ENCODE measurements around the gene CCDC28B. TPM values are rescaled to one million over a fixed set of nuclear protein-coding genes. Genes with fewer than 3 reads are reported as not detected.

Gene CCDC28B
- total and polyA plus RNA-seq, 4 experiments from 2014 or later: 4.2 to 8.6 (median 6.8) TPM

GRCh38 chr1:32170991-32171390 is 29.4 kb upstream of the CCDC28B start:
- H3K4me3 ChIP-seq (ENCODE audit: low read length in 2 of 2): no peak overlapping the region
- peaks cover 52% of the 10 kb centered on the region for H3K36me3 ChIP-seq (ENCODE audit: insufficient read depth, low read length)
- CTCF ChIA-PET (ENCODE audit: partially characterized antibody): no interaction called here
- POLR2A ChIA-PET (ENCODE audit: partially characterized antibody): interaction anchor here (0.6 kb wide), 1 partner anchor 29 kb away, joined by 3 read pairs; no protein-coding TSS in a partner anchor
- peaks cover 13% of the 10 kb centered on the region for H3K4me1 ChIP-seq (ENCODE audit: insufficient read depth, low read length)
- intact Hi-C loops (cut with micrococcal nuclease): no loop called here
- Mint-ChIP-seq H3K4me1 (peaks cover 8 to 12% (median 10%) of the 10 kb centered on the region in 4 donors), H3K27ac (peak overlapping the region in 1 of 7 donors; percentile 70), H3K4me3 (no peak overlapping the region), H3K36me3 (peaks cover 41 to 65% of the 10 kb centered on the region in 2 donors), H3K9me3 (peaks cover 0 to 1% (median 0%) of the 10 kb centered on the region in 8 donors), H3K27me3 (no peaks in the 10 kb centered on the region)
- H3K27ac ChIP-seq (ENCODE audit: low read depth, low read length): no peak overlapping the region
- no peaks in the 10 kb centered on the region for H3K27me3 ChIP-seq (ENCODE audit: insufficient read depth, low read length)
- H3K9me3 ChIP-seq (ENCODE audit: control insufficient read depth in 1 of 2, low read length in 2 of 2): no peaks in the 10 kb centered on the region
- no peak for DNase-seq

DNA sequence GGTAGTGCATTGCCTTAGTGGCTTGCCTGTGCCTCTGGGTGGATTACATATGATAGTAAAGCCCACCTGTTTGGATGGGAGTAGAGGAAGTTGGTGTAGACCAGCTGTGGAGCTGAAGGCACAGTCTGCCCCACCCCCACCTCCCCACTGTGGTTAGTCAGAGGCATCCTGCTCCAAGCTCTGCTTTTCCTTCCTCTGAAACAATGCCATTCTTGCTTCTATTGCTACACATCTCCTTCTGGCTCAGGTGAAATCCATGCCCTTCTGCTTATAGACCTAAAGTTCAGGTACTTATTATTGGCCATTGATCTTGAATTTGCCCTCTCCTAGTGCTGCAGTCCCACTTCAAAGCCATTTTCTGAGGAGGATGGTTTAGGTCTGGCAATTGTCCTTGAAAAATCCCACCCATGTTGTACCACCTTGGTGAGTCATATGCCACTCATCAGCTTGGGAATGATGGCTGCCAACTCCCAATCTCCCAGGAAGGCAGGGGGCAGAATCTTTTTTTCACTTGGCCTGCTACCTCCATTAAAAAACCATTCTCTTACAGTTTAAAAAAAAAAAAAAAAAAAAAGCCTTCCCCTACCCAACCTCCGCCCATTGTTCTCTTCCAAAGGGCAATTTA is 27.7 kb upstream of the CCDC28B start:
- no peak for DNase-seq
- Mint-ChIP-seq H3K27ac (peak overlapping the region; percentile 13 to 85 (median 52)), H3K9me3 (peaks cover 0 to 1% (median 0%) of the 10 kb centered on the region in 8 donors), H3K27me3 (no peaks in the 10 kb centered on the region), H3K36me3 (peaks cover 36 to 56% of the 10 kb centered on the region in 2 donors), H3K4me1 (peaks cover 8 to 12% (median 10%) of the 10 kb centered on the region in 4 donors), H3K4me3 (no peak overlapping the region)
- POLR2A ChIA-PET (ENCODE audit: partially characterized antibody): interaction anchor here (1.4 kb wide), 1 partner anchor 65 kb away, joined by 3 read pairs; the partner anchor contains the start of gene KPNA6
- Histone ChIP-seq H3K9me3 (ENCODE audit: control insufficient read depth in 1 of 2, low read length in 2 of 2) (no peaks in the 10 kb centered on the region), H3K4me3 (ENCODE audit: low read length in 2 of 2) (no peak overlapping the region), H3K36me3 (ENCODE audit: insufficient read depth, low read length) (peaks cover 40% of the 10 kb centered on the region), H3K4me1 (ENCODE audit: insufficient read depth, low read length) (peaks cover 13% of the 10 kb centered on the region), H3K27ac (ENCODE audit: low read depth, low read length) (no peak overlapping the region), H3K27me3 (ENCODE audit: insufficient read depth, low read length) (no peaks in the 10 kb centered on the region)
- CTCF ChIA-PET (ENCODE audit: partially characterized antibody): no interaction called here
- intact Hi-C loops (cut with micrococcal nuclease): no loop called here

DNA sequence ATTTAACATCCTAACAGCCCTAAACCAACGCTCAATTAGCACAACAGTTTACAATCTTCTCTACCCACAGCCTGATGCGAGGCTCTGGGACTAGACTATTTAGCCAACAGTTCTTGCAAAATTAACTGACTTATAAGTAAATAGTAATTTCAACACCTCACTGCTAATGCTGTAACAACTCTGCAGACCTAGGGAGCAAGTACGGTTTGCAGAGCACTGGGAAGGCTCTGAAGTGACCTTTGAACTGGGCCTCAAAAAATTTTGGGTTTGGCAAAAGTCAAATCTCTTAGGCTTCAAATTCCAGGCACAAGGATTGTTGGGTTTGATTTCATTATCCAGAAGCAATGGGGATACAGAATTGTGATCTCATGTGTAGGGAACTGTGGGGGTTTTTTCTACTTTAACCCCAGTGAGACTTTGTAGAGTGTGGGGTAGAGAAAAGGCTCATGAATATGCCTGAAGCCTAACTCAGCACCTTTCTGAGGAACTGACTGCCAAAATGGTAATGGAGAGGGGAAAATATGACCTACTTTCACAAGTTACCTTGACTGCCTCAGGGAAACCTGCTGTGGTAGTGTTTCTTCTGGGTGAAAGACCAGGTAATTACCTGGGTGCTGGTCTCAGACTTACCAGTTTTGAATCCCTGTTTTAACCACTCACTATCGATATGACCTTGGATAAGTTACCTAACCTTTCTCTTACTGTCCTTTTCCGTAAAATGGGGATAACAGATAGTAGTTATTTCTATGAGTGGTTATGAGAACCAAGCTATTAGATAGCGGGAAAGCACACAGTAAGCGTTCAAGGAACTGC is 21.8 kb upstream of the CCDC28B start:
- H3K27ac Mint-ChIP-seq: peak overlapping the region; percentile 89 to 98 (median 96)

DNA sequence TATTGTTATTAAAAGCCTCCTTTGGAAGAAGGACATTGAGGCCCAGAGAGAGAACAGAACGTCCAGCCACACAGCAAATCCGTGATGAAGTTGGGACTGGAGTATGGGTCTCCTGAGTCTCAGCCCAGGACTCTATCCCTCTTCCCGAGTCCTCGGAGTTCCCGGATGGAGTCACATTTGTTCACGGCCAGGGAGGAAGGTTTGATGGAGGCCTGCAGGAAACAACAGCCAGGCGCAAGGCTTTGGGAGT is 21.3 kb upstream of the CCDC28B start:
- Histone ChIP-seq H3K4me3 (ENCODE audit: low read length in 2 of 2) (peak overlapping the region; percentile 1 to 72), H3K36me3 (ENCODE audit: insufficient read depth, low read length) (peaks cover 4% of the 10 kb centered on the region), H3K27me3 (ENCODE audit: insufficient read depth, low read length) (no peaks in the 10 kb centered on the region), H3K27ac (ENCODE audit: low read depth, low read length) (peak overlapping the region; percentile 83), H3K4me1 (ENCODE audit: insufficient read depth, low read length) (peaks cover 31% of the 10 kb centered on the region), H3K9me3 (ENCODE audit: control insufficient read depth in 1 of 2, low read length in 2 of 2) (no peaks in the 10 kb centered on the region)
- Mint-ChIP-seq H3K4me3 (peak overlapping the region; percentile 89 to 93 (median 92)), H3K4me1 (peaks cover 22 to 48% (median 34%) of the 10 kb centered on the region in 4 donors), H3K27me3 (no peaks in the 10 kb centered on the region), H3K9me3 (no peaks in the 10 kb centered on the region), H3K36me3 (peaks cover 17 to 32% of the 10 kb centered on the region in 2 donors), H3K27ac (peak overlapping the region; percentile 89 to 98 (median 96))
- DNase-seq: no peak
- POLR2A ChIA-PET (ENCODE audit: partially characterized antibody): interaction anchor here (0.5 to 3.6 kb wide), 18 partner anchors 12 to 262 kb away, joined by 3 to 58 read pairs (median 6); partner anchors contain the start of genes BSDC1, CCDC28B, HDAC1 and IQCC
- CTCF ChIA-PET (ENCODE audit: partially characterized antibody): interaction anchor here (0.7 to 2.4 kb wide), 3 partner anchors 18 to 70 kb away, joined by 3 to 11 read pairs (median 6); no protein-coding TSS in a partner anchor
- intact Hi-C loops (cut with micrococcal nuclease): loop anchor here (1.0 to 2.0 kb wide), 3 partner anchors 22 to 71 kb away; partner anchors contain the start of genes CCDC28B, IQCC and KPNA6

More for the DNA sequence above, 21.8 kb upstream of the CCDC28B start:
- H3K4me3 Mint-ChIP-seq: peak overlapping the region; percentile 89 to 93 (median 92)
- no peaks in the 10 kb centered on the region for H3K9me3 Mint-ChIP-seq
- CTCF ChIA-PET (ENCODE audit: partially characterized antibody): interaction anchor here (0.7 to 2.4 kb wide), 3 partner anchors 18 to 70 kb away, joined by 3 to 11 read pairs (median 6); no protein-coding TSS in a partner anchor
- intact Hi-C loops (cut with micrococcal nuclease): loop anchor here (1.0 to 2.0 kb wide), 3 partner anchors 22 to 70 kb away; partner anchors contain the start of genes CCDC28B, IQCC and KPNA6
- no peaks in the 10 kb centered on the region for H3K9me3 ChIP-seq (ENCODE audit: control insufficient read depth in 1 of 2, low read length in 2 of 2)
- H3K36me3 ChIP-seq (ENCODE audit: insufficient read depth, low read length): no peaks in the 10 kb centered on the region
- no peaks in the 10 kb centered on the region for H3K27me3 Mint-ChIP-seq
- H3K4me1 ChIP-seq (ENCODE audit: insufficient read depth, low read length): peaks cover 31% of the 10 kb centered on the region
- H3K27me3 ChIP-seq (ENCODE audit: insufficient read depth, low read length): no peaks in the 10 kb centered on the region
- peaks cover 14 to 32% of the 10 kb centered on the region in 2 donors for H3K36me3 Mint-ChIP-seq
- no peak for DNase-seq
- POLR2A ChIA-PET (ENCODE audit: partially characterized antibody): interaction anchor here (0.5 to 3.6 kb wide), 18 partner anchors 11 to 261 kb away, joined by 3 to 58 read pairs (median 6); partner anchors contain the start of genes BSDC1, CCDC28B, HDAC1 and IQCC
- H3K27ac ChIP-seq (ENCODE audit: low read depth, low read length): peak overlapping the region; percentile 83
- peak overlapping the region in 1 of 2 donors; percentile 72 for H3K4me3 ChIP-seq (ENCODE audit: low read length in 2 of 2)
- peaks cover 19 to 44% (median 30%) of the 10 kb centered on the region in 4 donors for H3K4me1 Mint-ChIP-seq

DNA sequence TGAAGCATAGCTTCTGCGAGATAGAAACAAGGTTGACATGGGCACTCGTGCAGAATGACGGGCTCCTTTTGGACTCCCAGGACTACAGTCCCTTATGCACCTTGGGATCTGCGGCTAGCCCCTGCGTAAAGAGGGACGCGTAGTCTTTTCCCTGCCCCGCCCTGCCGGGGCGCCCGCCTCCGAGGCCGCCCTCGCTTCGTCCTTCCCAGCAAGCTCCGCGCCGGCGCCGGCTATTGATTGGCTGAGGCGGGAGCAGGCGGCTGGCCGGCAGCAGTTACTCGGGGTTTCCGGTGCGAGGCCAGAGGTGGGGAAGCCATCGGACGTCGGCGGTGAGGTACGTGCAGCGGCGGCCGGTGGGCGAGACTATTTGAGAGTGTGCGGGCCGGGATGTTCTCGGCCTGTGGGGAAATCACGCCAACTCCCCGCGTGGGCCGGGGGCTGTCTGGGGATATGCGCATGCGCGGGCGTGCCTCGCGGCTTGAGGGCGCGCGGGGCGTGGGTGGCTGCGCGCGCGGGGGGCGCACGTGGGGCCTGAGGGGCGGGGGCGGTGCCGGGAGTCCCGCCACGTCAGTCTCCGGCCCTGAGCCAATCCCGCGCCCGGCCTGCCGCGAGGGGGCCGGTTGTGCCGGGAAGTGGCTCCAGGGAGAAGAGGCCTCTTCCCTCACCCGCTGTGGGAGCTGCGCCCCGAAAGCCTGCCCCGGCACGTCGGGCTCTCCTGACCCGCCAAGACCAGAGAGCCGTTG is 20.8 kb upstream of the CCDC28B start, which contains the start of gene TXLNA:
Gene TXLNA, plus strand, starts transcription at position 233 of the 743 bp plus-strand sequence. CDS start 671 bp downstream, outside the sequence.
- ChIA-PET CTCF (ENCODE audit: partially characterized antibody) (interaction anchor here (0.7 to 2.4 kb wide), 4 partner anchors 15 to 69 kb away, joined by 3 to 11 read pairs (median 4); no protein-coding TSS in a partner anchor), POLR2A (ENCODE audit: partially characterized antibody) (interaction anchor here (0.5 to 3.6 kb wide), 25 partner anchors 12 to 619 kb away, joined by 3 to 58 read pairs (median 4); partner anchors contain the start of genes BSDC1, CCDC28B, HDAC1 and IQCC)
- peak within 1 kb of the TSS; percentile 89 to 93 (median 92) for H3K4me3 Mint-ChIP-seq
- H3K4me3 ChIP-seq (ENCODE audit: low read length in 2 of 2): peak within 1 kb of the TSS; percentile 19 to 72
- H3K27me3 ChIP-seq (ENCODE audit: insufficient read depth, low read length): no peaks in the 10 kb centered on the region
- H3K9me3 Mint-ChIP-seq: no peaks in the 10 kb centered on the region
- H3K4me1 Mint-ChIP-seq: peaks cover 24 to 53% (median 39%) of the 10 kb centered on the region in 4 donors
- peak within 1 kb of the TSS; percentile 90 to 98 (median 96) for H3K27ac Mint-ChIP-seq
- H3K36me3 Mint-ChIP-seq: peaks cover 16 to 32% of the 10 kb centered on the region in 2 donors
- DNase-seq: peak; percentile 87 to 91 (median 88)
- H3K36me3 ChIP-seq (ENCODE audit: insufficient read depth, low read length): peaks cover 9% of the 10 kb centered on the region
- intact Hi-C loops (cut with micrococcal nuclease): loop anchor here (1.0 to 2.0 kb wide), 3 partner anchors 21 to 71 kb away; partner anchors contain the start of genes CCDC28B, IQCC and KPNA6
- no peaks in the 10 kb centered on the region for H3K9me3 ChIP-seq (ENCODE audit: control insufficient read depth in 1 of 2, low read length in 2 of 2)
- H3K27me3 Mint-ChIP-seq: no peaks in the 10 kb centered on the region
- peaks cover 31% of the 10 kb centered on the region for H3K4me1 ChIP-seq (ENCODE audit: insufficient read depth, low read length)
- H3K27ac ChIP-seq (ENCODE audit: low read depth, low read length): peak within 1 kb of the TSS; percentile 83

Measured in CD4-positive, alpha-beta memory T cell (primary cell).